H1 (cell line): ENCODE measurements around the gene NEK3. TPM values are rescaled to one million over a fixed set of nuclear protein-coding genes. Genes with fewer than 3 reads are reported as not detected.

ENCODE experiments used
- CTCF ChIA-PET: fragments of 300-600 bp; sonication (Branson Sonifier 250); formaldehyde crosslinking; loops from one replicate; lab custom pipeline; 2021; ENCODE audit not compliant: partially characterized antibody; lab: Charles Lee
- POLR2A ChIA-PET: fragments of 300-600 bp; sonication (Branson Sonifier 250); formaldehyde crosslinking; loops from one replicate; lab custom pipeline; 2021; ENCODE audit warnings: inconsistent platforms; ENCODE audit not compliant: partially characterized antibody; lab: Charles Lee
- DNase-seq, 2 experiments: peaks; one replicate each; pipeline versions ENCODE4 v3.0.0 to v3.0.0-alpha.2; 2010 to 2022; ENCODE audit warnings: low spot score in 2 of 2, low read depth in 1 of 2, mixed read lengths in 1 of 2
- FAIRE-seq: peaks from 2 replicates; lab custom pipeline; 2011; peaks lifted over from hg19 to GRCh38; lab: Jason Lieb, UNC
- H2AFZ ChIP-seq: 2 replicates; pipeline ENCODE4 v1.8.1; 2012; ENCODE audit warnings: low read length, inconsistent platforms
- H2AK5ac ChIP-seq: 2 replicates; pipeline ENCODE4 v1.6.1; 2013; ENCODE audit warnings: low read depth, low read length
- H2BK120ac ChIP-seq: replicated peaks from 2 replicates; pipeline ENCODE3; 2013; ENCODE audit warnings: low read depth, low read length, inconsistent platforms
- H2BK12ac ChIP-seq: 2 replicates; pipeline ENCODE4 v1.6.1; 2013; ENCODE audit warnings: low read depth, low read length
- H2BK15ac ChIP-seq: 2 replicates; pipeline ENCODE4 v1.6.1; 2013; ENCODE audit warnings: low read length
- H2BK20ac ChIP-seq: 2 replicates; pipeline ENCODE4 v1.6.1; 2013; ENCODE audit warnings: low read length
- H2BK5ac ChIP-seq: 2 replicates; pipeline ENCODE4 v1.6.1; 2013; ENCODE audit warnings: low read depth, low read length
- H3K14ac ChIP-seq: 2 replicates; pipeline ENCODE4 v1.6.1; 2013; ENCODE audit warnings: inconsistent platforms; ENCODE audit not compliant: insufficient read length
- H3K18ac ChIP-seq: 2 replicates; pipeline ENCODE4 v1.6.1; 2013; ENCODE audit warnings: low read length; ENCODE audit errors: extremely low read depth
- H3K23ac ChIP-seq: 2 replicates; pipeline ENCODE4 v1.6.1; 2013; ENCODE audit warnings: inconsistent platforms; ENCODE audit not compliant: insufficient read length
- H3K23me2 ChIP-seq: 2 replicates; pipeline ENCODE4 v1.6.1; 2013; ENCODE audit warnings: low read depth, low read length
- H3K27ac ChIP-seq: 2 replicates; pipeline ENCODE4 v1.6.1; 2011; ENCODE audit warnings: low read depth, low read length, inconsistent platforms
- H3K27me3 ChIP-seq, 4 experiments: replicated peaks in 1 of 4; 1 replicate in 1 of 4; 2 replicates in 3 of 4; pipeline versions ENCODE4 v1.6.1 to v1.8.1; 2011 to 2013; ENCODE audit warnings: low read length in 3 of 4, mild to moderate bottlenecking in 3 of 4, inconsistent platforms in 2 of 4, mixed read lengths in 2 of 4, moderate library complexity in 1 of 4; ENCODE audit not compliant: control insufficient read depth in 3 of 4, insufficient read depth in 3 of 4; ENCODE audit errors: extremely low read depth in 1 of 4
- H3K36me3 ChIP-seq, 4 experiments: 2 replicates each; pipeline versions ENCODE4 v1.6.1 to v1.8.1; 2011 to 2013; ENCODE audit warnings: mild to moderate bottlenecking in 4 of 4, low read length in 3 of 4, moderate library complexity in 2 of 4, control low read depth in 1 of 4, inconsistent platforms in 1 of 4; ENCODE audit not compliant: insufficient read depth in 4 of 4, control insufficient read depth in 2 of 4
- H3K4ac ChIP-seq: replicated peaks from 2 replicates; pipeline ENCODE3; 2013; ENCODE audit warnings: low read length, low read depth, mixed read lengths, inconsistent platforms; ENCODE audit not compliant: insufficient read length
- H3K4me1 ChIP-seq, 4 experiments: replicated peaks in 1 of 4; 1 replicate in 1 of 4; 2 replicates in 3 of 4; pipeline versions ENCODE4 v1.6.1 to v1.8.1; 2011 to 2013; ENCODE audit warnings: low read length in 3 of 4, inconsistent platforms in 2 of 4, mixed read lengths in 1 of 4; ENCODE audit not compliant: insufficient read depth in 4 of 4, control insufficient read depth in 3 of 4
- H3K4me2 ChIP-seq, 2 experiments: 2 replicates each; pipeline versions ENCODE4 v1.6.1 to v1.8.1; 2011 to 2013; ENCODE audit warnings: low read depth in 2 of 2, low read length in 2 of 2, control low read depth in 1 of 2, inconsistent platforms in 1 of 2, mild to moderate bottlenecking in 1 of 2; ENCODE audit not compliant: insufficient read depth in 1 of 2
- H3K4me3 ChIP-seq, 4 experiments: fragments of 200-600, 300-600 bp in 1 of 4; sonication (generic), shearing (Covaris generic), sonication (Bioruptor Twin) in 1 of 4; 2 replicates each; pipeline versions ENCODE4 v1.5.1 to v1.8.1; 2011 to 2016; ENCODE audit warnings: low read length in 4 of 4, low read depth in 3 of 4, control low read depth in 2 of 4, inconsistent platforms in 2 of 4, mild to moderate bottlenecking in 2 of 4, mixed read lengths in 1 of 4, moderate library complexity in 1 of 4; ENCODE audit not compliant: insufficient read depth in 2 of 4; ENCODE audit errors: extremely low read depth in 1 of 4
- H3K56ac ChIP-seq: replicated peaks from 2 replicates; pipeline ENCODE3; 2013; ENCODE audit warnings: low read depth, mild to moderate bottlenecking, mixed read lengths, low read length, inconsistent platforms; ENCODE audit not compliant: insufficient read length
- H3K79me1 ChIP-seq: 2 replicates; pipeline ENCODE4 v1.6.1; 2013; ENCODE audit warnings: low read depth, low read length, control low read depth
- H3K79me2 ChIP-seq, 2 experiments: 2 replicates each; pipeline versions ENCODE4 v1.6.1 to v1.8.1; 2012 to 2013; ENCODE audit warnings: low read length in 2 of 2, mild to moderate bottlenecking in 2 of 2, inconsistent platforms in 1 of 2; ENCODE audit not compliant: insufficient read depth in 2 of 2, control insufficient read depth in 1 of 2
- H3K9ac ChIP-seq, 4 experiments: replicated peaks in 1 of 4; 1 replicate in 1 of 4; 2 replicates in 3 of 4; pipeline versions ENCODE4 v1.6.1 to v1.8.1; 2011 to 2013; ENCODE audit warnings: low read depth in 3 of 4, low read length in 3 of 4, control low read depth in 2 of 4, mild to moderate bottlenecking in 2 of 4, moderate library complexity in 2 of 4, inconsistent platforms in 1 of 4; ENCODE audit errors: extremely low read depth in 1 of 4
- H3K9me3 ChIP-seq, 2 experiments: 2 replicates each; pipeline versions ENCODE4 v1.6.1 to v1.8.1; 2012 to 2013; ENCODE audit warnings: mild to moderate bottlenecking in 2 of 2, moderate library complexity in 2 of 2, control low read depth in 1 of 2, inconsistent platforms in 1 of 2, low read depth in 1 of 2, low read length in 1 of 2, mixed read lengths in 1 of 2; ENCODE audit not compliant: insufficient read depth in 2 of 2
- H4K20me1 ChIP-seq, 2 experiments: replicated peaks in 1 of 2; 2 replicates each; pipeline versions ENCODE3 to v1.8.1; 2011 to 2013; ENCODE audit warnings: inconsistent platforms in 2 of 2, low read length in 2 of 2, mild to moderate bottlenecking in 1 of 2; ENCODE audit not compliant: insufficient read depth in 2 of 2, control insufficient read depth in 1 of 2
- H4K5ac ChIP-seq: 2 replicates; pipeline ENCODE4 v1.6.1; 2013; ENCODE audit warnings: low read length, low read depth, mixed read lengths, inconsistent platforms; ENCODE audit not compliant: insufficient read length
- H4K8ac ChIP-seq: 2 replicates; pipeline ENCODE4 v1.8.0; 2013; ENCODE audit warnings: mild to moderate bottlenecking, moderate library complexity, low read length, inconsistent platforms; ENCODE audit not compliant: insufficient read depth; ENCODE audit errors: extremely low read depth
- H4K91ac ChIP-seq: replicated peaks from 2 replicates; pipeline ENCODE3; 2013; ENCODE audit warnings: low read length, mixed read lengths, inconsistent platforms; ENCODE audit not compliant: insufficient read length
- EGR1 ChIP-seq: IDR thresholded peaks from 2 replicates; pipeline ENCODE4 v1.6.1; 2011; ENCODE audit warnings: low read depth, low read length, borderline replicate concordance
- FOSL1 ChIP-seq: IDR thresholded peaks from 2 replicates; pipeline ENCODE4 v1.6.1; 2011; ENCODE audit warnings: mild to moderate bottlenecking, low read depth, low read length, moderate library complexity; ENCODE audit not compliant: insufficient read depth
- HDAC6 ChIP-seq: IDR thresholded peaks from one replicate; pipeline ENCODE4 v1.7.1; 2012; ENCODE audit warnings: low read depth, mild to moderate bottlenecking, inconsistent platforms, low read length, moderate library complexity
- KDM4A ChIP-seq: IDR thresholded peaks from one replicate; pipeline ENCODE4 v1.7.1; 2012; ENCODE audit warnings: low read depth, mild to moderate bottlenecking, moderate library complexity, low read length, inconsistent platforms; ENCODE audit not compliant: severe bottlenecking
- NRF1 ChIP-seq: IDR thresholded peaks from 2 replicates; pipeline ENCODE4 v1.6.1; 2011; ENCODE audit warnings: mild to moderate bottlenecking, low read depth, low read length, improper control_type of control experiment
- POU5F1 ChIP-seq: IDR thresholded peaks from 2 replicates; pipeline ENCODE4 v1.6.1; 2011; ENCODE audit warnings: low read depth, mild to moderate bottlenecking, low read length, moderate library complexity
- WGBS, 2 experiments: shearing (Covaris generic) in 1 of 2; methylation state at CpG; one replicate each; pipeline versions ENCODE4 v1.1.6 to v1.1.7; 2013 to 2015; ENCODE audit warnings: low lambda C conversion rate in 2 of 2, mixed read lengths in 2 of 2, inconsistent platforms in 1 of 2, low coverage in 1 of 2, missing lambda C conversion rate in 1 of 2; ENCODE audit not compliant: insufficient replicate concordance in 2 of 2, insufficient coverage in 1 of 2, insufficient read length in 1 of 2; ENCODE audit errors: extremely low coverage in 1 of 2, missing lambda C conversion rate in 1 of 2; 5-methylcytosine and 5-hydroxymethylcytosine counted together
- polyA plus RNA-seq, 7 experiments: library from polyadenylated mRNA; depleted of rRNA in 3 of 7; stranded (reverse) in 5 of 7; unstranded in 2 of 7; fragments of >200 nt in 5 of 7; fragments of 200-250 nt in 2 of 7; gene quantifications; 1 replicate in 5 of 7; 2 replicates in 1 of 7; 4 replicates in 1 of 7; pipeline versions ENCODE4 v1.2.1 to v1.2.3, GENCODE V29; 2011 to 2013; ENCODE audit warnings: missing spikeins in 2 of 7, mixed read lengths in 2 of 7
- total RNA-seq: library from RNA; stranded (reverse); fragmentation: NEBNext Ultra II Directional; extraction: Animal tissue kit (Norgen Biotek cat#: 25700); gene quantifications from 2 replicates; pipeline ENCODE4 v1.2.1, GENCODE V29; 2021
- TF ChIP-seq, protein P1 (sequence below), 3 experiments: IDR thresholded peaks; 1 replicate in 2 of 3; 2 replicates in 1 of 3; pipeline versions ENCODE4 v1.5.1 to v1.6.1; 2011; ENCODE audit warnings: low read length in 3 of 3, mild to moderate bottlenecking in 3 of 3, inconsistent platforms in 2 of 3, low read depth in 1 of 3, moderate library complexity in 1 of 3; ENCODE audit not compliant: insufficient read depth in 1 of 3; ENCODE audit errors: control extremely low read depth in 1 of 3

The NEK3 gene
- total and polyA plus RNA-seq, 2 of the 8 experiments (the other 6 are each of a cell fraction or from before 2014, with no cell fraction given), result 11.4 to 26.0 TPM

DNA sequence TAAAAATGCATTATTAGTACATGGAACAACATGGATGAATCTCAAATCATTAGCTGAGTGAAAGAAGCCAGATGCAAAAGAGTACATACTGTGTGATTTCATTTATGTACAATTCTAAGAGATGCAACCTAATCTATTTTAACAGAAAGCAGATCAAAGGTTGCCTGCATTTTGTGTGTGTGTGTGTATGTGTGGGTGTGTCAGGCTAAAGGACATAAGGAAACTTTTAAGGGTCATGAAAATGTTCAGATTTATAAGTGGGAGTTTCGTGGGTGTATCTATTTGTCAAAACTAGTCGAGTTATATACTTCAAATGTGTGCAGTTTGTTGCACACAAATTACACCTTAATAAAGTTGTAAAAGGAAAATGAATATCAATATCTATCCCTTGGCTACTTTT lies 17.9 kb upstream of the NEK3 start:
- Histone ChIP-seq H3K56ac (no peak overlapping the region), H3K79me1 (no peaks in the 10 kb centered on the region), H3K23ac (no peak overlapping the region), H2BK12ac (no peak overlapping the region), H3K36me3 (peaks cover 3 to 40% (median 5%) of the 10 kb centered on the region in 4 experiments; a peak in 7 of 8 replicates), H2BK120ac (no peak overlapping the region), H4K20me1 (no peaks in the 10 kb centered on the region), H4K5ac (no peak overlapping the region), H2BK15ac (no peak overlapping the region), H3K14ac (no peak overlapping the region), H2AFZ (no peak overlapping the region), H4K8ac (no peak overlapping the region), H2BK20ac (no peak overlapping the region), H3K79me2 (no peaks in the 10 kb centered on the region), H3K23me2 (no peaks in the 10 kb centered on the region), H3K27ac (no peak overlapping the region), H3K27me3 (no peaks in the 10 kb centered on the region), H4K91ac (no peak overlapping the region), H3K4me2 (no peak overlapping the region), H2BK5ac (no peak overlapping the region), H3K9ac (no peak overlapping the region), H2AK5ac (no peak overlapping the region), H3K4me3 (no peak overlapping the region), H3K4ac (no peak overlapping the region), H3K9me3 (no peaks in the 10 kb centered on the region), H3K18ac (no peak overlapping the region), H3K4me1 (no peaks in the 10 kb centered on the region)
- 88% methylated on average over 2 of the region's 2 CpGs; no CpG with 5 or more reads in 1 of the 2 experiments for WGBS, 2 experiments
- DNase-seq, result no peak
- ChIA-PET CTCF (no interaction called here), POLR2A (no interaction called here)
- no peak for FAIRE-seq
- TF ChIP-seq HDAC6 (no peak), KDM4A (no peak), EGR1 (no peak), POU5F1 (no peak), FOSL1 (no peak), NRF1 (no peak)
- TF ChIP-seq, protein P1, sequence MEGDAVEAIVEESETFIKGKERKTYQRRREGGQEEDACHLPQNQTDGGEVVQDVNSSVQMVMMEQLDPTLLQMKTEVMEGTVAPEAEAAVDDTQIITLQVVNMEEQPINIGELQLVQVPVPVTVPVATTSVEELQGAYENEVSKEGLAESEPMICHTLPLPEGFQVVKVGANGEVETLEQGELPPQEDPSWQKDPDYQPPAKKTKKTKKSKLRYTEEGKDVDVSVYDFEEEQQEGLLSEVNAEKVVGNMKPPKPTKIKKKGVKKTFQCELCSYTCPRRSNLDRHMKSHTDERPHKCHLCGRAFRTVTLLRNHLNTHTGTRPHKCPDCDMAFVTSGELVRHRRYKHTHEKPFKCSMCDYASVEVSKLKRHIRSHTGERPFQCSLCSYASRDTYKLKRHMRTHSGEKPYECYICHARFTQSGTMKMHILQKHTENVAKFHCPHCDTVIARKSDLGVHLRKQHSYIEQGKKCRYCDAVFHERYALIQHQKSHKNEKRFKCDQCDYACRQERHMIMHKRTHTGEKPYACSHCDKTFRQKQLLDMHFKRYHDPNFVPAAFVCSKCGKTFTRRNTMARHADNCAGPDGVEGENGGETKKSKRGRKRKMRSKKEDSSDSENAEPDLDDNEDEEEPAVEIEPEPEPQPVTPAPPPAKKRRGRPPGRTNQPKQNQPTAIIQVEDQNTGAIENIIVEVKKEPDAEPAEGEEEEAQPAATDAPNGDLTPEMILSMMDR (IDR thresholded peaks at IDR 0.05; ENCODE audit: control extremely low read depth in 1 of 3, insufficient read depth in 1 of 3, low read depth in 1 of 3, low read length in 3 of 3), result no peak
